ENCODE measurements around the gene MRPL36. TPM values are rescaled to one million over a fixed set of nuclear protein-coding genes. Genes with fewer than 3 reads are reported as not detected.

Gene MRPL36
- total and polyA plus RNA-seq, 2 experiments from 2014 or later = 47.5 to 149 TPM

GRCh38 chr5:1785984-1786383 is 13.7 kb downstream of the MRPL36 start:
- no peaks in the 10 kb centered on the region for H4K20me1 ChIP-seq (replicated peaks; ENCODE audit: insufficient read depth)

More at GRCh38 chr5:1785984-1786383, 13.7 kb downstream of the MRPL36 start:
- H3K27me3 ChIP-seq (ENCODE audit: insufficient read depth) = no peaks in the 10 kb centered on the region
- no peaks in the 10 kb centered on the region; the same call in 2 of the 3 replicates for H3K9me3 Mint-ChIP-seq
- H3K27ac ChIP-seq (ENCODE audit: low read depth) = no peak overlapping the region
- no peaks in the 10 kb centered on the region for H3K36me3 ChIP-seq (ENCODE audit: insufficient read depth)
- no peaks in the 10 kb centered on the region for H3K9me2 ChIP-seq (ENCODE audit: insufficient read depth)
- DNase-seq (ENCODE audit: low spot score) = no peak
- H3K4me3 Mint-ChIP-seq = no peak overlapping the region
- H2AFZ ChIP-seq = no peak overlapping the region
- no peak overlapping the region for H3K4me3 ChIP-seq
- no peaks in the 10 kb centered on the region for H3K36me3 Mint-ChIP-seq (ENCODE audit: low read depth)
- TF ChIP-seq EZH2 (IDR thresholded peaks at IDR 0.05; ENCODE audit: low read depth, unreplicated experiment) = no peak
- no peak for TF ChIP-seq EZH2phosphoT487 (IDR thresholded peaks at IDR 0.05; ENCODE audit: unreplicated experiment)
- no peak for TF ChIP-seq CTCF (conservative IDR thresholded peaks at IDR 0.05; ENCODE audit: low read depth in 2 of 2)
- no peak for TF ChIP-seq ZNF462 (CRISPR knock-in tag; IDR thresholded peaks at IDR 0.05)
- TF ChIP-seq CREB1 (CRISPR knock-in tag; IDR thresholded peaks at IDR 0.05; ENCODE audit: low read depth) = no peak
- no peak for TF ChIP-seq JUNB (IDR thresholded peaks at IDR 0.05; ENCODE audit: unreplicated experiment)
- no peak for TF ChIP-seq ZNF114 (CRISPR knock-in tag; IDR thresholded peaks at IDR 0.05)
- no peak for TF ChIP-seq ZNF331 (CRISPR knock-in tag; IDR thresholded peaks at IDR 0.05; ENCODE audit: low read depth)
- TF ChIP-seq STAT1 (IDR thresholded peaks at IDR 0.05; ENCODE audit: unreplicated experiment) = no peak
- no peak for TF ChIP-seq POLR2AphosphoS5 (IDR thresholded peaks at IDR 0.05; ENCODE audit: low read depth)
- TF ChIP-seq NANOG (IDR thresholded peaks at IDR 0.05; ENCODE audit: borderline replicate concordance) = no peak
- TF ChIP-seq REST (IDR thresholded peaks at IDR 0.05; ENCODE audit: unreplicated experiment) = no peak
- no peak for TF ChIP-seq ETS1 (IDR thresholded peaks at IDR 0.05)
- H3K79me2 ChIP-seq (replicated peaks; ENCODE audit: insufficient read depth) = no peaks in the 10 kb centered on the region
- H3K4me2 ChIP-seq = no peak overlapping the region
- peaks cover 7% of the 10 kb centered on the region; the same call in 1 of the 2 replicates for H3F3A ChIP-seq (replicated peaks; ENCODE audit: low read depth)
- H3K27me3 Mint-ChIP-seq (ENCODE audit: insufficient read depth, low read depth, poor library complexity) = peaks cover 9% of the 10 kb centered on the region
- H3K4me1 Mint-ChIP-seq = peaks cover 28% of the 10 kb centered on the region
- no peak for ATAC-seq
- no peak overlapping the region for H3K27ac Mint-ChIP-seq
- peaks cover 12% of the 10 kb centered on the region for H3K4me1 ChIP-seq (ENCODE audit: insufficient read depth)

Measured in GM23338 (cell line).